GM18907 (cell line): Measurements from ENCODE around the gene PRKRIP1.
"Not testable (repeated sequence)": the region's sequence is repeated elsewhere in the genome, so short reads cannot be mapped to it uniquely, and the experiment has no call there.

Source experiments
- ATAC-seq: cut with Tn5 transposase; IDR thresholded peaks from one replicate; pipeline ENCODE4 v1.9.1; 2021; ENCODE audit warnings: mild to moderate bottlenecking, moderate library complexity; ENCODE audit not compliant: unreplicated experiment

Gene PRKRIP1

GRCh38 chr7:102429141-102429899 lies 33.2 kb downstream of the PRKRIP1 start:
- ATAC-seq, result no peak

DNA sequence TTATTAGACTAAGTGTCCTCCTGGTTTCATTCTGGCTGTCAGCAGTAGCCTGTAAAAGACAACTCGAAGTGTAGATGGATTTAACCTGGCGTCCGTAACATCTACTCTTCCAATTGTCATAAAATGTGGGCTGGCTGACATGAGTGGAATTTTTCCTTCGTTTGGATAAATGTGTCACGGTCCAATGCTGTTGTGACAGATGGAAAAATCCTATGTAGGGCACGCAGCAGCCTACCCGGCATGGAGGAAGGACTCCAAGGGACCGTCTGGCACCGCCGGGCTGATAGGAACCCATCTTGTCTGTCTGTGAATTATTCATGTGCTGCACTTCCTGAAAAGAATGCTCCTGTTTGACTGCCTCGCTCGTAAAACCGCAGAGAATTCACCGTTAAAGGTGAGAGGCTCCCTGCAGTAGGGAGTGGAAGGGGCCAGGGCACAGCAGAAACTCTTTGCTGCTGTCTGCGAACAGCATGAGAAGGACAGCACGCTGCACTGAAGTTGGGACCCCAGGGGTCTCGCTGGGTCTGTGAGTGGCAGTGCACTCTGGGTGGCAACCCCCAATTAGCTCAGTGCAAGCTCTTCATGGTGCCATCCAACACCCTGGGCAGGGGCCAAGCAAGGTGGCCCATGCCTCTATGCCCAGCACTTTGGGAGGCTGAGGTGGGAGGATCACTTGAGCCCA lies 35.6 kb downstream of the PRKRIP1 start:
- no peak for ATAC-seq

DNA sequence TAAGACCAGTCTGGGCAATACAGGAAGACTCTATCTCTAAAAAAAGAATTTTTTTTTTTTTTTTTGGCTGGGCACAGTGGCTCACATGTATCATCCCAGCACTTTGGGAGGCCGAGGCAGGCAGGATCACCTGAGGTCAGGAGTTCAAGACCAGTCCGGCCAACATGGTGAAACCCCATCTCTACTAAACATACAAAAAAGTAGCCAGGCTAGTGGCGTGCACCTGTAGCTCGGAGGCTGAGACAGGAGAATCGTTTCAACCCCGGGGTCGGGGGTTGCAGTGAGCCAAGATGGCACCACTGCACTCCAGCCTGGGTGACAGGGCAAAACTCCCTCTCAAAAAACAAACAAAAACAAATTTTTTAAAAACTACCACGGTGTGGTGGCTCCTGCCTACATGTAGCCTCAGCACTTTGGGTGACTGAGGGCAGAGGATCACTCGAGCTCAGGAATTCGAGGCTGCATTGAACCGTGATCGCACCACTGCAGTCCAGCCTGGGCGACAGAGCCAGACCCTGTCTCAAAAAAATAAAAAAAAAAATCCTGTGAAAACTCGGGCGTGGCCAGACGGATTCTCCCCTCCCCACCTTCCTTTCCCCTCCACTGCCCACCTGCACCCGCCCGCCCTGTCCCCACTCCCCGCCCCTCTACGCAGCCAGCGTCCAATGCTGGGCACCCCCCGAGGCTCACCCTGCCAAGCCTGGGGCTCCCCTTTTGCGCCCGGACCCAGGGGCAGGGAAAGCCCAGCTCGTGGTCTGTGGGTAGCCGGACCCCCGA lies 36.5 kb downstream of the PRKRIP1 start:
- peak; percentile 45 for ATAC-seq

GRCh38 chr7:102433219-102434038 lies 37.3 kb downstream of the PRKRIP1 start, which contains the start of gene ORAI2:
TSS of gene ORAI2 (plus strand) at chr7:102433575. CDS start at chr7:102438957, 5,382 bp downstream.
- ATAC-seq, result peak; percentile 47

DNA sequence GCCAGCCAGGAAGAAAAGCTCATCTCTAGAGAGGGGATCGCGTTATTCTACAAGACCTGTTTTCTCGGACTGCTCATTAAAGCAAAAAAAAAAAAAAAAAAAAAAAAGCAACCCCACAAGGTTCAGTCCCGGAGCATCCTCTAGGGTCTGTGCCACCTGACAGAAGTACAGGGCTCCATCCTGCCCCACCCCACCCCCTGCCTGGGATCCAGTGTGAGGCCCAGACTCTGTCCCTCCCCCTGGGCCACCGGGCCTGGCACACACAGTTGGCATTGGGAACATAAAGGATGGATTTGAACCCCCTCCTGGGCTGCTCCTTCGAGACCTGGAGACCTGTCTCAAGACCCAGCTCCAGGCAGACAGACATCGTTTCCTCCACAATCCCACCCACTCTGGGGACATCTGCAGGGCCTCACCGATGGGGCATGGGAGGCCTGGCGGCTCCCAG lies 37.9 kb downstream of the PRKRIP1 start:
- ATAC-seq, result peak; percentile 9

- no peak for ATAC-seq
Observed at GRCh38 chr7:102436118-102436517, 40.0 kb downstream of the PRKRIP1 start.

- ATAC-seq, result no peak
Observed at GRCh38 chr7:102439963-102440795, 44.0 kb downstream of the PRKRIP1 start.

DNA sequence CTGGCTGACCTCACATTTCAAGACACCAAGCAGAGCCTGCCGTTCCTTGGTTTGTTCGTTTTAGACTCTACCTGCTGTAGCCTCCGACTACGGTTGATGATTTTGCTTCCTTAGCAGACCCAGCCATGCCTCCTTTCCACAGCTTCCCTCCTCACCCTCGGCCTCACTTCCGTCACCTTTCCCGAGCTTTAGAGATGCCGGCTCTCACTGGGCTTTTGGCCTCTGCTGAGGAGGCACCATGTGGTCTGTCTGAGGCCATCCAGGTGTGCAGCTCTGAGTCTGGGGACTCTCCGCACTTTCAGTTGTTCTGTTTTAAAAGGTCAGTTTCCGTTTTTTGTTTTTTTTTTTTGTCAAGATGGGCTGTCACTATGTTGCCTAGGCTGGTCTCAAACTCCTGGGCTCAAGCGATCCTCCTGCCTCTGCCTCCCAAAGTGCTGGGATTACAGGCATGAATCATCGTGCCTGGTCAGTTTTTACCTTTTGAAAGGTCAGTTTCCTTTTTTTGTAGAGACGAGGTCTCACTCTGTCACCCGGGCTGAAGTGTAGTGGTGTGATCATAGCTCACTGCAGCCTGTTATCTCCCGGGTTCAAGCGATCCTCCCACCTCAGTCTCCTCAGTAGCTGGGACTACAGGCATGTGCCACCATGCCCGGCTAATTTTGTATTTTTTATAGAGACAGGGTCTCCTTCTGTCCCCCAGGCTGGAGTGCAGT lies 49.0 kb downstream of the PRKRIP1 start:
- ATAC-seq, result peak; percentile 42

- ATAC-seq, result no peak
Observed at GRCh38 chr7:102445674-102446071, 49.5 kb downstream of the PRKRIP1 start.

DNA sequence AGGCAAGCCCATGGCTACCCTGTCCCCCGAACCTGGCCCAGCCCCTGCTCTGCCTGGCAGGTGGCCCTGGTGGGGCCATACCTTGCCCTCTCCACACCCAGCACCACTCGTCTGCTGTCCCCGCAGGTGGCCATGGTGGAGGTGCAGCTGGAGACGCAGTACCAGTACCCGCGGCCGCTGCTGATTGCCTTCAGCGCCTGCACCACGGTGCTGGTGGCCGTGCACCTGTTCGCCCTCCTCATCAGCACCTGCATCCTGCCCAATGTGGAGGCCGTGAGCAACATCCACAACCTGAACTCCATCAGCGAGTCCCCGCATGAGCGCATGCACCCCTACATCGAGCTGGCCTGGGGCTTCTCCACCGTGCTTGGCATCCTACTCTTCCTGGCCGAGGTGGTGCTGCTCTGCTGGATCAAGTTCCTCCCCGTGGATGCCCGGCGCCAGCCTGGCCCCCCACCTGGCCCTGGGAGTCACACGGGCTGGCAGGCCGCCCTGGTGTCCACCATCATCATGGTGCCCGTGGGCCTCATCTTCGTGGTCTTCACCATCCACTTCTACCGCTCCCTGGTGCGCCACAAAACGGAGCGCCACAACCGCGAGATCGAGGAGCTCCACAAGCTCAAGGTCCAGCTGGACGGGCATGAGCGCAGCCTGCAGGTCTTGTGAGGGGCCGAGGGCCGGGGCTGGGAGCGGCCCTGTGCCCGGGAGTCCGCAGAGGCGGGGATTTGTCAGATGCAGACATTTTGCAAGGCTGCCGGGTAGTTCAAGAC lies 50.4 kb downstream of the PRKRIP1 start:
- ATAC-seq, result no peak

GRCh38 chr7:102447311-102447710 lies 51.1 kb downstream of the PRKRIP1 start:
- ATAC-seq, result no peak

- no peak for ATAC-seq
Observed at GRCh38 chr7:102449136-102449535, 53.0 kb downstream of the PRKRIP1 start.

- no peak for ATAC-seq
Observed at GRCh38 chr7:102450242-102450641, 54.1 kb downstream of the PRKRIP1 start.

GRCh38 chr7:102451371-102452054 lies 55.4 kb downstream of the PRKRIP1 start:
- no peak for ATAC-seq

GRCh38 chr7:102452451-102452850 lies 56.3 kb downstream of the PRKRIP1 start:
- ATAC-seq, result no peak

DNA sequence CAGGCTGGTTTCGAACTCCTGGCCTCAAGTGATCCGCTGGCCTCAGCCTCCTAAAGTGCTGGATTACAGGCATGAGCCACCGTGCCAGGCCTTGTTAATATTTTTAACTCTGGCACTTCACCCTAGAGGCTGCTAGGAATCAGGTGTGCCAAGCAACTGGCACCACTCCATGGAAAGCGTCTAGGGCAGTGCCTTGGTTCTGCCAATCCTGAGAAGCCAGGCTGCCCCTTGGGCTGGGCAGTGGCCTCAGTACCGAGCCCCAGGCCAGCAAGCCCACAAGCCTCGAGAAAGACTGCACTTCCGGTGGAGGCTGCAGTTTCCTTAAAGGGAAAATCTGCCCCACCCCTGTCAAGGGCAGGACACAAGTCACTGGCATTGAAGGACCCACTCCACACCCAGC lies 57.2 kb downstream of the PRKRIP1 start:
- no peak for ATAC-seq

DNA sequence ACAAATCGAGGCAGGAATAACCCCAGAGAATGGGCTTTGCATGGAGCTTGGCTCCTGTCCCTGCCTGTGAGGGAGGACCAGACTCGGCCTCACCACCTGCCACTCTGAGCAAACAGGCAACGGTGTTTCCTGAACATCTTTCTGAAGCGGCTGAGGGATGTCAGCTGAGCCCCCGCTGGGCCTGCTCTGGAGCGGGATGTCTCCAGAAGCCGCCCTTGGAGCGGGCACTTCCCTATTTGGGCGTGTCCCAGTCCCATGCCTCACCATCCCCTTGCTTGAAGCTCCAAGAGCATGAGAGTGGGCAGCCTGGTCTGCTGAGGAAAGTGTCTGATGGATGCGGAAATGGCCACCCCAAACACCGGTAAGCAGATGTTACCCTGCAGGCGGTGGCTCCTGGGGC lies 58.3 kb downstream of the PRKRIP1 start:
- ATAC-seq, result no peak

DNA sequence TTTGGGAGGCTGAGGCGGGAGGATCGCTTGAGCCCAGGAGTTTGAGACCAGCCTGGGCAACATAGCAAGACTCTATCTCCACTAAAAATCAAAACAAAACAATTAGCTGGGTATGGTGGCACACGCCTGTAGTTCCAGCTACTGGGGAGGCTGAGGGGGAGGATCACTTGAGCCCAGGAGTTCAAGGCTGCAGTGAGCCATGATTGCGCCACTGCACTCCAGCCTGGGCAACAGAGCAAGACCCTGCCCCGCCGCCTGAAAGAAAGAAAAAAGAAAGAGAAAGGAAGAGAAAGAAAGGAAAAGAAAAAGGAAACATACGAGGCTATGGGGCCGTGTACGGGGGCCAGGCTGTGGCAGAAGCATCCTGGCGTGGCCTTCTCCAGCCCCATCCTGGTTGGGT lies 58.8 kb downstream of the PRKRIP1 start:
- ATAC-seq, result not testable (repeated sequence)
